ENCODE data around the gene AFF2.
A peak's percentile ranks its signal among the peaks of the same experiment; 100 is the strongest.

AFF2 gene

GRCh38 chrX:148956352-148956751 lies 455.9 kb downstream of the AFF2 start:
- H3K27me3 ChIP-seq (replicated peaks in 2 of 5; ENCODE audit: control insufficient read depth in 4 of 5, insufficient read depth in 5 of 5, low read length in 4 of 5) = peaks cover 0 to 2% (median 0%) of the 10 kb centered on the region in 5 experiments
- 84% methylated on average over 3 of the region's 3 CpGs for WGBS (ENCODE audit: insufficient coverage)
- no peaks in the 10 kb centered on the region for H3K4me1 ChIP-seq (ENCODE audit: control extremely low read depth in 1 of 4, control insufficient read depth in 4 of 4, insufficient read depth in 4 of 4, low read length in 3 of 4)
- ChIA-PET POLR2A (no interaction called here), CTCF (no interaction called here)
- no peak overlapping the region for H3K4me3 ChIP-seq (ENCODE audit: control insufficient read depth in 1 of 7, extremely low read depth in 1 of 7, insufficient read depth in 4 of 7, low read depth in 2 of 7, low read length in 6 of 7)
- no peaks in the 10 kb centered on the region for H3K36me3 ChIP-seq (ENCODE audit: control insufficient read depth in 4 of 4, insufficient read depth in 4 of 4, low read length in 3 of 4)
- no peak for DNase-seq
- no peaks in the 10 kb centered on the region for H3K9me3 ChIP-seq (ENCODE audit: control extremely low read depth in 1 of 5, control insufficient read depth in 4 of 5, insufficient read depth in 2 of 5, low read depth in 1 of 5, low read length in 4 of 5)
- H3K27ac ChIP-seq (ENCODE audit: insufficient read depth in 1 of 2, low read depth in 1 of 2, low read length in 2 of 2, poor library complexity in 1 of 2, severe bottlenecking in 2 of 2) = no peak overlapping the region

- Histone ChIP-seq H3K9me3 (ENCODE audit: control extremely low read depth in 1 of 5, control insufficient read depth in 4 of 5, insufficient read depth in 2 of 5, low read depth in 1 of 5, low read length in 4 of 5) (no peaks in the 10 kb centered on the region), H3K27ac (ENCODE audit: insufficient read depth in 1 of 2, low read depth in 1 of 2, low read length in 2 of 2, poor library complexity in 1 of 2, severe bottlenecking in 2 of 2) (no peak overlapping the region), H3K36me3 (ENCODE audit: control insufficient read depth in 4 of 4, insufficient read depth in 4 of 4, low read length in 3 of 4) (no peaks in the 10 kb centered on the region), H3K4me1 (ENCODE audit: control extremely low read depth in 1 of 4, control insufficient read depth in 4 of 4, insufficient read depth in 4 of 4, low read length in 3 of 4) (no peaks in the 10 kb centered on the region), H3K27me3 (replicated peaks in 2 of 5; ENCODE audit: control insufficient read depth in 4 of 5, insufficient read depth in 5 of 5, low read length in 4 of 5) (peaks cover 0 to 2% (median 0%) of the 10 kb centered on the region in 5 experiments), H3K4me3 (ENCODE audit: control insufficient read depth in 1 of 7, extremely low read depth in 1 of 7, insufficient read depth in 4 of 7, low read depth in 2 of 7, low read length in 6 of 7) (no peak overlapping the region)
- ChIA-PET POLR2A (no interaction called here), CTCF (interaction anchor here (1.0 kb wide), 1 partner anchor 15 kb away, joined by 4 read pairs; no protein-coding TSS in a partner anchor)
- 100% methylated on average over 1 of the region's 1 CpG for WGBS (ENCODE audit: insufficient coverage)
- DNase-seq = no peak
Measured at GRCh38 chrX:148958901-148959300, 458.5 kb downstream of the AFF2 start.

- ChIA-PET CTCF (no interaction called here), POLR2A (no interaction called here)
- Histone ChIP-seq H3K4me3 (ENCODE audit: control insufficient read depth in 1 of 7, extremely low read depth in 1 of 7, insufficient read depth in 4 of 7, low read depth in 2 of 7, low read length in 6 of 7) (no peak overlapping the region), H3K27me3 (replicated peaks in 2 of 5; ENCODE audit: control insufficient read depth in 4 of 5, insufficient read depth in 5 of 5, low read length in 4 of 5) (peaks cover 0 to 2% (median 0%) of the 10 kb centered on the region in 5 experiments), H3K36me3 (ENCODE audit: control insufficient read depth in 4 of 4, insufficient read depth in 4 of 4, low read length in 3 of 4) (no peaks in the 10 kb centered on the region), H3K4me1 (ENCODE audit: control extremely low read depth in 1 of 4, control insufficient read depth in 4 of 4, insufficient read depth in 4 of 4, low read length in 3 of 4) (no peaks in the 10 kb centered on the region), H3K9me3 (ENCODE audit: control extremely low read depth in 1 of 5, control insufficient read depth in 4 of 5, insufficient read depth in 2 of 5, low read depth in 1 of 5, low read length in 4 of 5) (no peaks in the 10 kb centered on the region), H3K27ac (ENCODE audit: insufficient read depth in 1 of 2, low read depth in 1 of 2, low read length in 2 of 2, poor library complexity in 1 of 2, severe bottlenecking in 2 of 2) (no peak overlapping the region)
- DNase-seq = no peak
- WGBS (ENCODE audit: insufficient coverage) = no CpG with 5 or more reads among the region's 1 CpG
Measured at GRCh38 chrX:148960060-148960459, 459.6 kb downstream of the AFF2 start.

GRCh38 chrX:148961985-148962384 lies 461.6 kb downstream of the AFF2 start:
- peaks cover 0 to 2% (median 0%) of the 10 kb centered on the region in 5 experiments for H3K27me3 ChIP-seq (replicated peaks in 2 of 5; ENCODE audit: control insufficient read depth in 4 of 5, insufficient read depth in 5 of 5, low read length in 4 of 5)
- no peaks in the 10 kb centered on the region for H3K4me1 ChIP-seq (ENCODE audit: control extremely low read depth in 1 of 4, control insufficient read depth in 4 of 4, insufficient read depth in 4 of 4, low read length in 3 of 4)
- ChIA-PET POLR2A (no interaction called here), CTCF (no interaction called here)
- H3K36me3 ChIP-seq (ENCODE audit: control insufficient read depth in 4 of 4, insufficient read depth in 4 of 4, low read length in 3 of 4) = no peaks in the 10 kb centered on the region
- 100% methylated on average over 1 of the region's 4 CpGs for WGBS (ENCODE audit: insufficient coverage)
- H3K9me3 ChIP-seq (ENCODE audit: control extremely low read depth in 1 of 5, control insufficient read depth in 4 of 5, insufficient read depth in 2 of 5, low read depth in 1 of 5, low read length in 4 of 5) = no peaks in the 10 kb centered on the region
- no peak overlapping the region for H3K4me3 ChIP-seq (ENCODE audit: control insufficient read depth in 1 of 7, extremely low read depth in 1 of 7, insufficient read depth in 4 of 7, low read depth in 2 of 7, low read length in 6 of 7)
- no peak for DNase-seq
- no peak overlapping the region for H3K27ac ChIP-seq (ENCODE audit: insufficient read depth in 1 of 2, low read depth in 1 of 2, low read length in 2 of 2, poor library complexity in 1 of 2, severe bottlenecking in 2 of 2)

- 29% methylated on average over 3 of the region's 8 CpGs for WGBS (ENCODE audit: insufficient coverage)
- Histone ChIP-seq H3K4me3 (ENCODE audit: control insufficient read depth in 1 of 7, extremely low read depth in 1 of 7, insufficient read depth in 4 of 7, low read depth in 2 of 7, low read length in 6 of 7) (no peak overlapping the region), H3K36me3 (ENCODE audit: control insufficient read depth in 4 of 4, insufficient read depth in 4 of 4, low read length in 3 of 4) (no peaks in the 10 kb centered on the region), H3K27ac (ENCODE audit: insufficient read depth in 1 of 2, low read depth in 1 of 2, low read length in 2 of 2, poor library complexity in 1 of 2, severe bottlenecking in 2 of 2) (no peak overlapping the region), H3K9me3 (ENCODE audit: control extremely low read depth in 1 of 5, control insufficient read depth in 4 of 5, insufficient read depth in 2 of 5, low read depth in 1 of 5, low read length in 4 of 5) (no peaks in the 10 kb centered on the region), H3K27me3 (replicated peaks in 2 of 5; ENCODE audit: control insufficient read depth in 4 of 5, insufficient read depth in 5 of 5, low read length in 4 of 5) (no peaks in the 10 kb centered on the region), H3K4me1 (ENCODE audit: control extremely low read depth in 1 of 4, control insufficient read depth in 4 of 4, insufficient read depth in 4 of 4, low read length in 3 of 4) (no peaks in the 10 kb centered on the region)
- peak in 1 of 3 donors; percentile 6 for DNase-seq
- POLR2A ChIA-PET = no interaction called here
- CTCF ChIA-PET = interaction anchor here (0.8 kb wide), 1 partner anchor 281 kb away, joined by 3 read pairs; no protein-coding TSS in a partner anchor
Measured at GRCh38 chrX:148976571-148977400, 476.4 kb downstream of the AFF2 start.

- 90% methylated on average over 4 of the region's 4 CpGs for WGBS (ENCODE audit: insufficient coverage)
- CTCF ChIA-PET = no interaction called here
Measured at GRCh38 chrX:148979786-148980185, 479.4 kb downstream of the AFF2 start.

GRCh38 chrX:148984238-148984637 lies 483.8 kb downstream of the AFF2 start:
- WGBS (ENCODE audit: insufficient coverage) = 50% methylated on average over 2 of the region's 2 CpGs
- Histone ChIP-seq H3K9me3 (ENCODE audit: control extremely low read depth in 1 of 5, control insufficient read depth in 4 of 5, insufficient read depth in 2 of 5, low read depth in 1 of 5, low read length in 4 of 5) (no peaks in the 10 kb centered on the region), H3K36me3 (ENCODE audit: control insufficient read depth in 4 of 4, insufficient read depth in 4 of 4, low read length in 3 of 4) (no peaks in the 10 kb centered on the region), H3K4me1 (ENCODE audit: control extremely low read depth in 1 of 4, control insufficient read depth in 4 of 4, insufficient read depth in 4 of 4, low read length in 3 of 4) (no peaks in the 10 kb centered on the region), H3K4me3 (ENCODE audit: control insufficient read depth in 1 of 7, extremely low read depth in 1 of 7, insufficient read depth in 4 of 7, low read depth in 2 of 7, low read length in 6 of 7) (no peak overlapping the region), H3K27me3 (replicated peaks in 2 of 5; ENCODE audit: control insufficient read depth in 4 of 5, insufficient read depth in 5 of 5, low read length in 4 of 5) (peaks cover 0 to under 1% (median 0%) of the 10 kb centered on the region in 5 experiments), H3K27ac (ENCODE audit: insufficient read depth in 1 of 2, low read depth in 1 of 2, low read length in 2 of 2, poor library complexity in 1 of 2, severe bottlenecking in 2 of 2) (no peak overlapping the region)
- ChIA-PET CTCF (no interaction called here), POLR2A (no interaction called here)
- DNase-seq = no peak

More at GRCh38 chrX:148979786-148980185, 479.4 kb downstream of the AFF2 start:
- Histone ChIP-seq H3K9me3 (ENCODE audit: control extremely low read depth in 1 of 5, control insufficient read depth in 4 of 5, insufficient read depth in 2 of 5, low read depth in 1 of 5, low read length in 4 of 5) (no peaks in the 10 kb centered on the region), H3K4me1 (ENCODE audit: control extremely low read depth in 1 of 4, control insufficient read depth in 4 of 4, insufficient read depth in 4 of 4, low read length in 3 of 4) (no peaks in the 10 kb centered on the region), H3K27ac (ENCODE audit: insufficient read depth in 1 of 2, low read depth in 1 of 2, low read length in 2 of 2, poor library complexity in 1 of 2, severe bottlenecking in 2 of 2) (no peak overlapping the region), H3K4me3 (ENCODE audit: control insufficient read depth in 1 of 7, extremely low read depth in 1 of 7, insufficient read depth in 4 of 7, low read depth in 2 of 7, low read length in 6 of 7) (no peak overlapping the region), H3K27me3 (replicated peaks in 2 of 5; ENCODE audit: control insufficient read depth in 4 of 5, insufficient read depth in 5 of 5, low read length in 4 of 5) (no peaks in the 10 kb centered on the region), H3K36me3 (ENCODE audit: control insufficient read depth in 4 of 4, insufficient read depth in 4 of 4, low read length in 3 of 4) (no peaks in the 10 kb centered on the region)
- POLR2A ChIA-PET = no interaction called here
- no peak for DNase-seq
